H9 (cell line): ENCODE data around the gene HLA-A. TPM values are rescaled to one million over a fixed set of nuclear protein-coding genes. Genes with fewer than 3 reads are reported as not detected.

Source experiments
- DNase-seq: peaks from one replicate; pipeline ENCODE4 v3.0.0-alpha.2; 2017
- H2AFZ ChIP-seq: one replicate; pipeline ENCODE4 v1.6.1; 2013; ENCODE audit warnings: mild to moderate bottlenecking, low read length, control low read depth, moderate library complexity
- H2AK5ac ChIP-seq: 2 replicates; pipeline ENCODE4 v1.6.1; 2013; ENCODE audit warnings: low read length, control low read depth, mixed read lengths; ENCODE audit not compliant: insufficient read length
- H2BK120ac ChIP-seq: one replicate; pipeline ENCODE4 v1.6.1; 2013; ENCODE audit warnings: low read depth, mild to moderate bottlenecking, low read length, control low read depth, inconsistent platforms; ENCODE audit not compliant: poor library complexity, severe bottlenecking
- H2BK12ac ChIP-seq: 2 replicates; pipeline ENCODE4 v1.6.1; 2013; ENCODE audit warnings: low read length, control low read depth, mixed read lengths, low read depth; ENCODE audit not compliant: insufficient read length
- H2BK15ac ChIP-seq: 2 replicates; pipeline ENCODE4 v1.6.1; 2013; ENCODE audit warnings: low read depth, low read length, control low read depth
- H2BK20ac ChIP-seq: one replicate; pipeline ENCODE4 v1.6.1; 2013; ENCODE audit warnings: low read depth, mild to moderate bottlenecking, low read length, control low read depth, inconsistent platforms; ENCODE audit not compliant: poor library complexity, severe bottlenecking
- H2BK5ac ChIP-seq: 2 replicates; pipeline ENCODE4 v1.6.1; 2013; ENCODE audit warnings: low read length, control low read depth, mixed read lengths; ENCODE audit not compliant: insufficient read length
- H3K14ac ChIP-seq: 2 replicates; pipeline ENCODE4 v1.6.1; 2013; ENCODE audit warnings: low read length, control low read depth; ENCODE audit not compliant: insufficient read depth
- H3K18ac ChIP-seq: 2 replicates; pipeline ENCODE4 v1.6.1; 2013; ENCODE audit warnings: low read depth, mild to moderate bottlenecking, mixed read lengths, low read length, control low read depth; ENCODE audit not compliant: insufficient read length
- H3K23ac ChIP-seq: 2 replicates; pipeline ENCODE4 v1.6.1; 2013; ENCODE audit warnings: low read length, control low read depth, mixed read lengths, low read depth; ENCODE audit not compliant: insufficient read length
- H3K23me2 ChIP-seq: 2 replicates; pipeline ENCODE4 v1.6.1; 2013; ENCODE audit warnings: low read depth, mild to moderate bottlenecking, mixed read lengths, low read length, control low read depth; ENCODE audit not compliant: insufficient read length, poor library complexity, severe bottlenecking
- H3K27ac ChIP-seq: 2 replicates; pipeline ENCODE4 v1.5.1; 2013; ENCODE audit warnings: low read length, control low read depth, mixed read lengths, low read depth; ENCODE audit not compliant: insufficient read length
- H3K27me3 ChIP-seq: 2 replicates; pipeline ENCODE4 v1.6.1; 2013; ENCODE audit warnings: low read length, control low read depth, inconsistent platforms; ENCODE audit not compliant: insufficient read depth
- H3K4ac ChIP-seq: 2 replicates; pipeline ENCODE4 v1.6.1; 2013; ENCODE audit warnings: low read depth, mild to moderate bottlenecking, control low read depth, inconsistent platforms, low read length, moderate library complexity
- H3K4me1 ChIP-seq: 2 replicates; pipeline ENCODE4 v1.6.1; 2013; ENCODE audit warnings: low read length, control low read depth, inconsistent platforms; ENCODE audit not compliant: insufficient read depth
- H3K4me2 ChIP-seq: 2 replicates; pipeline ENCODE4 v1.6.1; 2013; ENCODE audit warnings: low read length, control low read depth, mixed read lengths; ENCODE audit not compliant: insufficient read length, insufficient read depth
- H3K56ac ChIP-seq: 2 replicates; pipeline ENCODE4 v1.6.1; 2013; ENCODE audit warnings: low read depth, mild to moderate bottlenecking, mixed read lengths, low read length, control low read depth; ENCODE audit not compliant: insufficient read length
- H3K79me1 ChIP-seq: 2 replicates; pipeline ENCODE4 v1.6.1; 2013; ENCODE audit warnings: low read depth, mild to moderate bottlenecking, moderate library complexity, low read length, control low read depth, inconsistent platforms; ENCODE audit not compliant: insufficient read depth, poor library complexity, severe bottlenecking
- H3K79me2 ChIP-seq: 2 replicates; pipeline ENCODE4 v1.6.1; 2013; ENCODE audit warnings: low read length, control low read depth, inconsistent platforms; ENCODE audit not compliant: insufficient read depth
- H3K9ac ChIP-seq: 2 replicates; pipeline ENCODE4 v1.6.1; 2013; ENCODE audit warnings: low read length, control low read depth, mixed read lengths; ENCODE audit not compliant: insufficient read length; ENCODE audit errors: extremely low read depth
- H3K9me3 ChIP-seq: one replicate; pipeline ENCODE4 v1.6.1; 2013; ENCODE audit warnings: low read depth, low read length, inconsistent platforms; ENCODE audit not compliant: control insufficient read depth
- H3T11ph ChIP-seq: one replicate; pipeline ENCODE4 v1.6.1; 2013; ENCODE audit warnings: mild to moderate bottlenecking, low read length, control low read depth, inconsistent platforms
- H4K20me1 ChIP-seq: one replicate; pipeline ENCODE4 v1.6.1; 2013; ENCODE audit not compliant: control insufficient read depth, insufficient read length, insufficient read depth
- H4K5ac ChIP-seq: 2 replicates; pipeline ENCODE4 v1.6.1; 2013; ENCODE audit warnings: low read depth, mild to moderate bottlenecking, mixed read lengths, low read length, control low read depth; ENCODE audit not compliant: insufficient read length
- H4K8ac ChIP-seq: replicated peaks from 2 replicates; pipeline ENCODE4 v1.6.1; 2013; ENCODE audit warnings: low read length, control low read depth, mixed read lengths, low read depth; ENCODE audit not compliant: insufficient read length
- H4K91ac ChIP-seq: 2 replicates; pipeline ENCODE4 v1.6.1; 2013; ENCODE audit warnings: low read depth, mild to moderate bottlenecking, moderate library complexity, mixed read lengths, low read length, control low read depth; ENCODE audit not compliant: insufficient read length
- H3K27ac Mint-ChIP-seq, 3 experiments: 2 replicates in 2 of 3; 3 replicates in 1 of 3; pipeline ENCODE4 v1.8.0; 2020 to 2021; ENCODE audit warnings: mixed read lengths in 3 of 3, mild to moderate bottlenecking in 1 of 3, moderate library complexity in 1 of 3
- H3K27me3 Mint-ChIP-seq: 2 replicates; pipeline ENCODE4 v1.8.0; 2021; ENCODE audit warnings: low read depth, mild to moderate bottlenecking, moderate library complexity, mixed read lengths
- H3K36me3 Mint-ChIP-seq, 3 experiments: 2 replicates in 2 of 3; 3 replicates in 1 of 3; pipeline ENCODE4 v1.8.0; 2020 to 2021; ENCODE audit warnings: low read depth in 3 of 3, mixed read lengths in 3 of 3; ENCODE audit not compliant: insufficient read depth in 1 of 3
- H3K4me1 Mint-ChIP-seq, 2 experiments: 2 replicates each; pipeline ENCODE4 v1.8.0; 2020; ENCODE audit warnings: mixed read lengths in 2 of 2
- H3K4me3 Mint-ChIP-seq, 2 experiments: 2 replicates in 1 of 2; 3 replicates in 1 of 2; pipeline ENCODE4 v1.8.0; 2020 to 2021; ENCODE audit warnings: mild to moderate bottlenecking in 2 of 2, mixed read lengths in 2 of 2, moderate library complexity in 1 of 2
- H3K9me3 Mint-ChIP-seq, 2 experiments: 2 replicates in 1 of 2; 3 replicates in 1 of 2; pipeline ENCODE4 v1.8.0; 2020; ENCODE audit warnings: mild to moderate bottlenecking in 2 of 2, mixed read lengths in 2 of 2, moderate library complexity in 1 of 2
- CTCF ChIP-seq: fragments of 200-600 bp; sonication (generic); conservative IDR thresholded peaks from 3 replicates; pipeline ENCODE4 v1.8.0; 2021; ENCODE audit warnings: antibody characterized with exemption, mild to moderate bottlenecking
- WGBS: extraction: QIAGEN DNeasy Blood & Tissue Kit; methylation state at CpG from one replicate; pipeline ENCODE4 v1.1.7; 2013; ENCODE audit warnings: missing lambda C conversion rate, low lambda C conversion rate, mixed read lengths; ENCODE audit not compliant: insufficient read length; ENCODE audit errors: extremely low coverage; 5-methylcytosine and 5-hydroxymethylcytosine counted together
- total RNA-seq: library from RNA; stranded (reverse); gene quantifications from 2 replicates; pipeline ENCODE4 v1.2.1, GENCODE V29; 2021

HLA-A gene
- total RNA-seq, 1 experiment from 2014 or later = 248 TPM

DNA sequence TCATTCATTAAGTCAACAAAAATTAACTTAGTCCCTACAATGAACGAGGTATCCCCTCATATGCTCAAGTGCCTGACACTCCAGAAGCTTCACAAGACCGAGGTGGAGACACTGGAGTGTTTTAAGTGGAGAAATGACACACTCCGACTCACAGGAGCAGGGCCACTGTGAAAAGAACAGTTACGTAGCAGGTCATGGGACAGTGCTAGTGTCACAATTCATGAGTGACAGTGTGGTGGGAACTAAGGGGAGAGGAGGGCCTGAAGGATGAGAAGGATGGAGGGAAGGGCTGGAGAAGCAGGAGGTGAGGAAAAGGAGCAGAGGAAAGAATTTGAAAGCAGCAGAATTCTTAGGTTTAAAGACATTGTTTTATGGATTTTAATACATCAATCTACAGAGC, 1.3 kb upstream of the HLA-A start:
- Histone ChIP-seq H2BK15ac (no peak overlapping the region), H3K4ac (no peak overlapping the region), H3K27ac (no peak overlapping the region), H3K9ac (no peak overlapping the region), H4K8ac (no peak overlapping the region), H3K27me3 (no peaks in the 10 kb centered on the region), H3K4me1 (no peaks in the 10 kb centered on the region), H3K79me2 (no peaks in the 10 kb centered on the region), H2BK20ac (no peak overlapping the region), H3K14ac (no peak overlapping the region), H3K18ac (no peak overlapping the region), H3K4me2 (no peak overlapping the region), H3K79me1 (no peaks in the 10 kb centered on the region), H3K9me3 (no peaks in the 10 kb centered on the region), H3K23ac (no peak overlapping the region), H4K20me1 (no peaks in the 10 kb centered on the region), H3T11ph (no peak overlapping the region), H2BK12ac (no peak overlapping the region), H2AK5ac (no peak overlapping the region), H3K56ac (no peak overlapping the region), H4K91ac (no peak overlapping the region), H2BK120ac (no peak overlapping the region), H4K5ac (no peak overlapping the region), H2BK5ac (no peak overlapping the region), H3K23me2 (peaks cover 8% of the 10 kb centered on the region), H2AFZ (no peak overlapping the region)
- H3K27ac Mint-ChIP-seq = no peak overlapping the region
- DNase-seq = no peak
- H3K9me3 Mint-ChIP-seq = peaks cover 11 to 12% of the 10 kb centered on the region in 2 experiments
- TF ChIP-seq CTCF = no peak
- peaks cover 28 to 39% (median 29%) of the 10 kb centered on the region in 3 experiments for H3K36me3 Mint-ChIP-seq
- H3K27me3 Mint-ChIP-seq = peaks cover 7% of the 10 kb centered on the region
- peak overlapping the region in 1 of 2 experiments; percentile 8; a peak in 1 of 5 replicates for H3K4me3 Mint-ChIP-seq
- H3K4me1 Mint-ChIP-seq = peaks cover 16 to 27% of the 10 kb centered on the region in 2 experiments
- no CpG with 5 or more reads among the region's 4 CpGs for WGBS
